A549 (cell line): ENCODE results near the gene STAT5B. TPM values are rescaled to one million over a fixed set of nuclear protein-coding genes. Genes with fewer than 3 reads are reported as not detected.

Source experiments
- ATAC-seq, 2 experiments: fragments of 200-7000 bp in 1 of 2; fragments of >200 bp in 1 of 2; cut with Nextera tagmentation in 1 of 2; cut with Tn5 transposase in 1 of 2; 3 replicates each; pipeline versions ENCODE4 v1.8.0 to v1.9.1; 2018 to 2020; ENCODE audit warnings: mild to moderate bottlenecking in 1 of 2, moderate library complexity in 1 of 2
- CTCF ChIA-PET: fragments of 300-600 bp; sonication (Branson Sonifier 250); formaldehyde crosslinking; extraction: SDS; loops from one replicate; lab custom pipeline; 2021; ENCODE audit warnings: antibody characterized with exemption, inconsistent platforms; lab: Yijun Ruan, JAX
- POLR2A ChIA-PET: fragments of 350-600 bp; formaldehyde crosslinking; extraction: SDS; loops from one replicate; lab custom pipeline; 2021; ENCODE audit warnings: antibody characterized with exemption, inconsistent platforms; lab: Yijun Ruan, JAX
- DNase-seq, 2 experiments: peaks; one replicate each; pipeline versions ENCODE4 v3.0.0 to v3.0.0-alpha.2; 2011 to 2016; ENCODE audit warnings: low read depth in 1 of 2, low spot score in 1 of 2
- FAIRE-seq: peaks from 2 replicates; lab custom pipeline; 2011; peaks lifted over from hg19 to GRCh38; lab: Jason Lieb, UNC
- H3K27ac ChIP-seq, 2 experiments: fragments of >200 bp; sonication (Bioruptor Twin); formaldehyde crosslinking; 3 replicates each; pipeline ENCODE4 v1.5.1; 2016 to 2017
- H3K4me1 ChIP-seq: fragments of >200 bp; sonication (Bioruptor Twin); formaldehyde crosslinking; 3 replicates; pipeline ENCODE4 v1.6.1; 2016
- H3K4me2 ChIP-seq: fragments of >200 bp; sonication (Bioruptor Twin); formaldehyde crosslinking; 3 replicates; pipeline ENCODE4 v1.6.1; 2016
- H3K4me3 ChIP-seq: fragments of >200 bp; sonication (Bioruptor Twin); formaldehyde crosslinking; 3 replicates; pipeline ENCODE4 v1.5.1; 2016
- H3K9me3 ChIP-seq: fragments of >200 bp; sonication (Bioruptor Twin); formaldehyde crosslinking; 3 replicates; pipeline ENCODE4 v1.6.1; 2016
- ATOH8 ChIP-seq: fragments of 250-450 bp; sonication (Bioruptor Pico); IDR thresholded peaks from 2 replicates; pipeline ENCODE4 v1.5.0; 2020; ENCODE audit warnings: low read depth, mild to moderate bottlenecking, moderate library complexity
- BCL3 ChIP-seq: fragments of >200 bp; sonication (Bioruptor Twin); formaldehyde crosslinking; IDR thresholded peaks from 3 replicates; pipeline ENCODE4 v1.6.1; 2016
- CBX2 ChIP-seq: fragments of 200-600 bp; sonication (generic); IDR thresholded peaks from 2 replicates; pipeline ENCODE4 v1.6.1; 2016; ENCODE audit warnings: low read depth, mild to moderate bottlenecking, borderline replicate concordance
- CEBPB ChIP-seq, 2 experiments: fragments of >200 bp in 1 of 2; sonication (Bioruptor Twin) in 1 of 2; formaldehyde crosslinking in 1 of 2; IDR thresholded peaks; 2 replicates each; pipeline ENCODE4 v1.6.1; 2012 to 2016
- FOSB ChIP-seq: fragments of 250-450 bp; sonication (Bioruptor Pico); IDR thresholded peaks from 2 replicates; pipeline ENCODE4 v1.5.0; 2020; ENCODE audit warnings: mild to moderate bottlenecking, moderate library complexity
- HES2 ChIP-seq: fragments of >200 bp; sonication (Bioruptor Twin); formaldehyde crosslinking; IDR thresholded peaks from 2 replicates; pipeline ENCODE4 v1.6.1; 2016
- HEYL ChIP-seq: fragments of 250-450 bp; sonication (Bioruptor Pico); IDR thresholded peaks from 2 replicates; pipeline ENCODE4 v1.8.0; 2021; ENCODE audit warnings: mild to moderate bottlenecking, moderate library complexity
- HOXA7 ChIP-seq: fragments of 250-450 bp; sonication (Bioruptor Pico); IDR thresholded peaks from 2 replicates; pipeline ENCODE4 v1.5.0; 2020; ENCODE audit warnings: mild to moderate bottlenecking, moderate library complexity
- HOXB13 ChIP-seq: fragments of 250-450 bp; sonication (Bioruptor Pico); IDR thresholded peaks from 2 replicates; pipeline ENCODE4 v1.5.0; 2020; ENCODE audit warnings: low read depth, mild to moderate bottlenecking, moderate library complexity
- HOXB5 ChIP-seq: fragments of 250-450 bp; sonication (Bioruptor Pico); IDR thresholded peaks from 2 replicates; pipeline ENCODE4 v1.5.0; 2020; ENCODE audit warnings: mild to moderate bottlenecking, moderate library complexity
- KDM1A ChIP-seq: fragments of 200-600 bp; sonication (generic); IDR thresholded peaks from 2 replicates; pipeline ENCODE4 v1.6.1; 2016; ENCODE audit warnings: low read depth, mild to moderate bottlenecking
- MAFK ChIP-seq: fragments of 450-650 bp; IDR thresholded peaks from 2 replicates; pipeline ENCODE4 v1.6.1; 2014; ENCODE audit not compliant: partially characterized antibody
- MAZ ChIP-seq: fragments of 150-350 bp; IDR thresholded peaks from 2 replicates; pipeline ENCODE4 v1.6.1; 2014; ENCODE audit warnings: antibody characterized with exemption, low read depth, low read length, borderline replicate concordance
- MYC ChIP-seq: IDR thresholded peaks from 2 replicates; pipeline ENCODE4 v1.6.1; 2012; ENCODE audit warnings: mild to moderate bottlenecking, inconsistent platforms, low read length, improper control_type of control experiment, borderline replicate concordance
- NR3C1 ChIP-seq: fragments of >200 bp; sonication (Bioruptor Twin); formaldehyde crosslinking; IDR thresholded peaks from 3 replicates; pipeline ENCODE4 v1.6.1; 2017
- PBX3 ChIP-seq: IDR thresholded peaks from 2 replicates; pipeline ENCODE4 v1.6.1; 2012
- RCOR1 ChIP-seq: fragments of 150-350 bp; IDR thresholded peaks from 2 replicates; pipeline ENCODE4 v1.6.1; 2014; ENCODE audit warnings: antibody characterized with exemption, low read length, low read depth
- TFCP2L1 ChIP-seq: fragments of 250-450 bp; sonication (Bioruptor Pico); IDR thresholded peaks from 2 replicates; pipeline ENCODE4 v1.5.0; 2021; ENCODE audit warnings: mild to moderate bottlenecking
- USF2 ChIP-seq: fragments of 450-650 bp; IDR thresholded peaks from 2 replicates; pipeline ENCODE4 v1.6.1; 2014; ENCODE audit warnings: antibody characterized with exemption
- ZNF302 ChIP-seq: fragments of 250-450 bp; sonication (Bioruptor Pico); IDR thresholded peaks from 2 replicates; pipeline ENCODE4 v1.9.0; 2021; ENCODE audit warnings: inconsistent platforms, mild to moderate bottlenecking, moderate library complexity
- ZSCAN20 ChIP-seq: fragments of 250-450 bp; sonication (Bioruptor Pico); IDR thresholded peaks from 2 replicates; pipeline ENCODE4 v1.8.0; 2022; ENCODE audit warnings: mild to moderate bottlenecking, moderate library complexity
- WGBS: methylation state at CpG from one replicate; pipeline ENCODE4 v1.1.6; 2017; ENCODE audit errors: missing lambda C conversion rate; 5-methylcytosine and 5-hydroxymethylcytosine counted together
- polyA plus RNA-seq, 4 experiments: library from polyadenylated mRNA; depleted of rRNA in 3 of 4; stranded (reverse); fragments of >200 nt; fragmentation: RNase III in 1 of 4; extraction: RNeasy Plus Mini Kit Qiagen cat#74134 plus additional on column Dnase treatment in 1 of 4; gene quantifications; 2 replicates in 3 of 4; 3 replicates in 1 of 4; pipeline ENCODE4 v1.2.3, GENCODE V29; 2011 to 2017

The STAT5B gene
- polyA plus RNA-seq, 2 of the 4 experiments (the other 2 are of a cell fraction) = 31.2 to 37.6 TPM

GRCh38 chr17:42169351-42169750 lies 106.8 kb downstream of the STAT5B start:
- WGBS = 89% methylated on average over 29 of the region's 29 CpGs
- POLR2A ChIA-PET = no interaction called here
- Histone ChIP-seq H3K4me3 (no peak overlapping the region), H3K27ac (no peak overlapping the region), H3K9me3 (no peaks in the 10 kb centered on the region)
- FAIRE-seq (no peak), ATAC-seq (no peak)
- CTCF ChIA-PET = interaction anchor here (1.7 to 4.1 kb wide), 4 partner anchors 10 to 15 kb away, joined by 5 to 17 read pairs (median 10); partner anchors contain the start of gene KCNH4
- no peak for TF ChIP-seq CEBPB (IDR thresholded peaks at IDR 0.05)
- TF ChIP-seq CBX2 = no peak
- no peak for TF ChIP-seq MAFK
- no peak for TF ChIP-seq HES2
- TF ChIP-seq HOXB5 (CRISPR knock-in tag) = no peak
- TF ChIP-seq ZNF302 = no peak
- no peak for TF ChIP-seq RCOR1
- TF ChIP-seq NR3C1 = no peak
- TF ChIP-seq ZSCAN20 (CRISPR knock-in tag) = no peak
- TF ChIP-seq MYC = no peak
- no peak for TF ChIP-seq PBX3
- no peak for TF ChIP-seq USF2
- no peak for TF ChIP-seq HEYL (CRISPR knock-in tag)
- no peak for TF ChIP-seq HOXB13 (CRISPR knock-in tag)
- TF ChIP-seq HOXA7 (CRISPR knock-in tag) = no peak
- no peak for TF ChIP-seq BCL3
- no peak for TF ChIP-seq MAZ
- no peak for TF ChIP-seq FOSB (CRISPR knock-in tag)
- TF ChIP-seq, all 56 proteins: peak for 0
- Histone ChIP-seq H3K4me2 (no peak overlapping the region), H3K4me1 (no peaks in the 10 kb centered on the region)
- no peak for DNase-seq

- TF ChIP-seq CEBPB (IDR thresholded peaks at IDR 0.05) (no peak), HOXB5 (CRISPR knock-in tag) (no peak), TFCP2L1 (CRISPR knock-in tag) (no peak), ATOH8 (CRISPR knock-in tag) (no peak), FOSB (CRISPR knock-in tag) (no peak), MAFK (no peak), RCOR1 (no peak), CBX2 (no peak), BCL3 (no peak), PBX3 (no peak), KDM1A (no peak), ZSCAN20 (CRISPR knock-in tag) (no peak)
- Histone ChIP-seq H3K9me3 (no peaks in the 10 kb centered on the region), H3K4me3 (no peak overlapping the region), H3K27ac (no peak overlapping the region), H3K4me2 (no peak overlapping the region), H3K4me1 (no peaks in the 10 kb centered on the region)
- ChIA-PET POLR2A (no interaction called here), CTCF (interaction anchor here (1.2 to 4.1 kb wide), 8 partner anchors 10 to 50 kb away, joined by 3 to 17 read pairs (median 4); partner anchors contain the start of gene KCNH4)
- ATAC-seq (no peak), FAIRE-seq (no peak), DNase-seq (no peak)
- WGBS = 92% methylated on average over 8 of the region's 8 CpGs
Observed at GRCh38 chr17:42167807-42168206, 108.4 kb downstream of the STAT5B start.
